GM23338 (cell line): Measurements from ENCODE around the gene IMPG1. TPM values are rescaled to one million over a fixed set of nuclear protein-coding genes. Genes with fewer than 3 reads are reported as not detected.

ENCODE experiments used
- ATAC-seq: fragments of 200-7000 bp; cut with Tn5 transposase; 3 replicates; pipeline ENCODE4 v1.9.1; 2020
- DNase-seq: peaks from one replicate; pipeline ENCODE4 v3.0.0-alpha.2; 2015; ENCODE audit warnings: low spot score
- H2AFZ ChIP-seq: fragments of 200-600 bp; sonication (generic); 2 replicates; pipeline ENCODE4 v1.8.0; 2016; ENCODE audit warnings: antibody characterized with exemption, mild to moderate bottlenecking, moderate library complexity
- H3F3A ChIP-seq: fragments of 200-600 bp; sonication (generic); replicated peaks from 2 replicates; pipeline ENCODE4 v1.8.0; 2017; ENCODE audit warnings: antibody characterized with exemption, mixed run types, low read depth
- H3K27ac ChIP-seq: fragments of 200-600 bp; sonication (generic); 2 replicates; pipeline ENCODE4 v1.6.1; 2016; ENCODE audit warnings: low read depth
- H3K27me3 ChIP-seq: fragments of 200-600 bp; sonication (generic); 2 replicates; pipeline ENCODE4 v1.8.0; 2016; ENCODE audit warnings: mild to moderate bottlenecking, mixed run types, moderate library complexity; ENCODE audit not compliant: insufficient read depth
- H3K36me3 ChIP-seq: fragments of 200-600 bp; sonication (generic); 2 replicates; pipeline ENCODE4 v1.8.0; 2016; ENCODE audit warnings: mild to moderate bottlenecking; ENCODE audit not compliant: insufficient read depth
- H3K4me1 ChIP-seq: fragments of 200-600 bp; sonication (generic); 2 replicates; pipeline ENCODE4 v1.8.0; 2016; ENCODE audit warnings: mild to moderate bottlenecking, moderate library complexity; ENCODE audit not compliant: insufficient read depth
- H3K4me2 ChIP-seq: fragments of 200-600 bp; sonication (generic); 2 replicates; pipeline ENCODE4 v1.7.1; 2017; ENCODE audit warnings: mixed run types
- H3K4me3 ChIP-seq: fragments of 200-600 bp; sonication (generic); 2 replicates; pipeline ENCODE4 v1.6.1; 2016; ENCODE audit warnings: mixed run types
- H3K79me2 ChIP-seq: fragments of 200-600 bp; sonication (generic); replicated peaks from 2 replicates; pipeline ENCODE4 v1.8.0; 2017; ENCODE audit warnings: mild to moderate bottlenecking; ENCODE audit not compliant: insufficient read depth
- H3K9me2 ChIP-seq: fragments of 200-600 bp; sonication (generic); 2 replicates; pipeline ENCODE4 v1.8.0; 2017; ENCODE audit not compliant: insufficient read depth
- H4K20me1 ChIP-seq: fragments of 200-600 bp; sonication (generic); replicated peaks from 2 replicates; pipeline ENCODE4 v1.8.0; 2017; ENCODE audit warnings: mild to moderate bottlenecking; ENCODE audit not compliant: insufficient read depth
- H3K27ac Mint-ChIP-seq: 2 replicates; pipeline ENCODE4 v1.8.0; 2020; ENCODE audit warnings: inconsistent platforms, mild to moderate bottlenecking, moderate library complexity, mixed read lengths
- H3K27me3 Mint-ChIP-seq: 3 replicates; pipeline ENCODE4 v1.8.0; 2022; ENCODE audit warnings: low read depth, mild to moderate bottlenecking, moderate library complexity, mixed read lengths, inconsistent platforms; ENCODE audit not compliant: insufficient read depth, poor library complexity
- H3K36me3 Mint-ChIP-seq: 3 replicates; pipeline ENCODE4 v1.8.0; 2021; ENCODE audit warnings: low read depth, mild to moderate bottlenecking, inconsistent platforms, moderate library complexity, mixed read lengths
- H3K4me1 Mint-ChIP-seq: 3 replicates; pipeline ENCODE4 v1.8.0; 2020; ENCODE audit warnings: mild to moderate bottlenecking, inconsistent platforms, mixed read lengths
- H3K4me3 Mint-ChIP-seq: 3 replicates; pipeline ENCODE4 v1.8.0; 2021; ENCODE audit warnings: moderate library complexity, mild to moderate bottlenecking, inconsistent platforms, mixed read lengths
- H3K9me3 Mint-ChIP-seq: 3 replicates; pipeline ENCODE4 v1.8.0; 2020; ENCODE audit warnings: moderate library complexity, mild to moderate bottlenecking, inconsistent platforms, mixed read lengths
- CREB1 ChIP-seq: fragments of 250-450 bp; sonication (Bioruptor Pico); IDR thresholded peaks from 2 replicates; pipeline ENCODE4 v1.5.0; 2020; ENCODE audit warnings: low read depth, mild to moderate bottlenecking, moderate library complexity
- EZH2 ChIP-seq: fragments of 200-600 bp; sonication (generic); IDR thresholded peaks from one replicate; pipeline ENCODE4 v1.8.0; 2017; ENCODE audit warnings: antibody characterized with exemption, mild to moderate bottlenecking, low read depth; ENCODE audit not compliant: unreplicated experiment
- NANOG ChIP-seq: IDR thresholded peaks from 2 replicates; pipeline ENCODE4 v1.6.1; 2016; ENCODE audit warnings: antibody characterized with exemption, borderline replicate concordance
- polyA plus RNA-seq: library from polyadenylated mRNA; unstranded; fragments of >200 nt; fragmentation: Nextera tagmentation; extraction: Ambion mirVana; gene quantifications from 2 replicates; pipeline ENCODE4 v1.2.1, GENCODE V29; 2016
- total RNA-seq: library from RNA; depleted of rRNA; stranded (reverse); fragments of >200 nt; shearing (Covaris generic); gene quantifications from 2 replicates; pipeline ENCODE4 v1.2.3, GENCODE V29; 2014
- TF ChIP-seq, protein P1 (sequence below): fragments of 250-450 bp; sonication (Bioruptor Pico); IDR thresholded peaks from 2 replicates; pipeline ENCODE4 v1.5.0; 2020; ENCODE audit warnings: mild to moderate bottlenecking, moderate library complexity
- TF ChIP-seq, protein P2 (sequence below), 2 experiments: fragments of 200-600 bp in 1 of 2; sonication (generic) in 1 of 2; conservative IDR thresholded peaks; 2 replicates each; pipeline versions ENCODE4 v1.5.1 to v1.6.1; 2016 to 2017; ENCODE audit warnings: antibody characterized with exemption in 2 of 2, low read depth in 2 of 2, mild to moderate bottlenecking in 2 of 2, moderate library complexity in 1 of 2

IMPG1 gene
- total and polyA plus RNA-seq, 2 experiments from 2014 or later = not detected

DNA sequence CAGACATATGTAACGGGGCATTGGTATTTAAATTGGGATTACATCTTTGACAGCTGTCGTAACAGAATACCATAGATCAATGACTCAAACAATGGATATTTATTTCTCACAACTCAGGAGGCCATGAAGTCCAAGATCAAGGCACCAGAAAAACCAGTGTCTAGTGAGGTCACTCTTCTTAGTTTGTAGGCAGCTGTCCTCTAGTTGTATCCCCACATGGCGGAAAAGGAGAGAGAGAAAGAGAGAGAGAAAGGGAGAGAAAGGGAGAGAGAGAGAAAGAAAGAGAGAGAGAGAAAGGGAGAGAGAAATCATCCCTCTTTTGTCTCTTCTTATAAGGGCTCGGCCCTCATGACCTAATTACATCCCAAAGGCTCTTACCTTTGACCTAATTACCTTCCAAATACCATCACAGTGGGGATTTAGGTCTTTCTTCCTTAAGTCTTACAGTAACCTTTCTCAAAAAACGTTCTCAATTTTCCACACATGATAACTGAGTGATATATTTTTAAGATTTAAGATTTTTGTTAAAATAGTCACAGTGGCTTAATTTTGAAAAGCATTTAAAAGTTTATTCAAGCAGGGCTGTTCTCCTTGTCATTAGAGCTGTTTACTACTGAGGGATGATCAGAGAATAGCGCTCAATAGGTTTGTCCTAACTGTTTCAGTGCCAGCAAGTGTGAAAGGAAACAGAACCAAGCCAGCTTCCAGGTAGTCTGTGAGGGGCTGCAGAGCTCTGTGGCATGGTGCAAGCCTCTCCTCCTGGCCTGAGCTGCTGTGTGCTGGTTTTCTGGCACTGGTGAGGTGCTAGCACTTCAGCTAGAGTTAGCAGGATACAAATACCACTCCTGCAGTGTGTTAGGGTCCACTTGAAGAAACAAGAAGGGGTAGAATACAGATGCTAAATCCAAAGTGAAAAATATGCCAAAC, 79.0 kb downstream of the IMPG1 start:
- Mint-ChIP-seq H3K27ac (peak overlapping the region; percentile 27; the same call in 1 of the 2 replicates), H3K4me1 (peaks cover 39% of the 10 kb centered on the region), H3K9me3 (no peaks in the 10 kb centered on the region; the same call in 2 of the 3 replicates), H3K27me3 (peaks cover 5% of the 10 kb centered on the region), H3K36me3 (no peaks in the 10 kb centered on the region; the same call in 2 of the 3 replicates), H3K4me3 (peak overlapping the region; percentile 53)
- no peak overlapping the region for H2AFZ ChIP-seq
- no peaks in the 10 kb centered on the region for H3K9me2 ChIP-seq
- peak overlapping the region; percentile 52 for H3K4me2 ChIP-seq
- no peaks in the 10 kb centered on the region for H3F3A ChIP-seq
- H3K79me2 ChIP-seq = no peaks in the 10 kb centered on the region
- H3K27ac ChIP-seq = 0 out of 2 replicates have a peak overlapping the region, but pooled peaks have one; percentile 2
- H3K4me3 ChIP-seq = peak overlapping the region; percentile 8
- TF ChIP-seq EZH2 (no peak), NANOG (0 out of 2 replicates have a peak, but pooled peaks have one; percentile 13), CREB1 (CRISPR knock-in tag) (no peak)
- TF ChIP-seq, protein P1, sequence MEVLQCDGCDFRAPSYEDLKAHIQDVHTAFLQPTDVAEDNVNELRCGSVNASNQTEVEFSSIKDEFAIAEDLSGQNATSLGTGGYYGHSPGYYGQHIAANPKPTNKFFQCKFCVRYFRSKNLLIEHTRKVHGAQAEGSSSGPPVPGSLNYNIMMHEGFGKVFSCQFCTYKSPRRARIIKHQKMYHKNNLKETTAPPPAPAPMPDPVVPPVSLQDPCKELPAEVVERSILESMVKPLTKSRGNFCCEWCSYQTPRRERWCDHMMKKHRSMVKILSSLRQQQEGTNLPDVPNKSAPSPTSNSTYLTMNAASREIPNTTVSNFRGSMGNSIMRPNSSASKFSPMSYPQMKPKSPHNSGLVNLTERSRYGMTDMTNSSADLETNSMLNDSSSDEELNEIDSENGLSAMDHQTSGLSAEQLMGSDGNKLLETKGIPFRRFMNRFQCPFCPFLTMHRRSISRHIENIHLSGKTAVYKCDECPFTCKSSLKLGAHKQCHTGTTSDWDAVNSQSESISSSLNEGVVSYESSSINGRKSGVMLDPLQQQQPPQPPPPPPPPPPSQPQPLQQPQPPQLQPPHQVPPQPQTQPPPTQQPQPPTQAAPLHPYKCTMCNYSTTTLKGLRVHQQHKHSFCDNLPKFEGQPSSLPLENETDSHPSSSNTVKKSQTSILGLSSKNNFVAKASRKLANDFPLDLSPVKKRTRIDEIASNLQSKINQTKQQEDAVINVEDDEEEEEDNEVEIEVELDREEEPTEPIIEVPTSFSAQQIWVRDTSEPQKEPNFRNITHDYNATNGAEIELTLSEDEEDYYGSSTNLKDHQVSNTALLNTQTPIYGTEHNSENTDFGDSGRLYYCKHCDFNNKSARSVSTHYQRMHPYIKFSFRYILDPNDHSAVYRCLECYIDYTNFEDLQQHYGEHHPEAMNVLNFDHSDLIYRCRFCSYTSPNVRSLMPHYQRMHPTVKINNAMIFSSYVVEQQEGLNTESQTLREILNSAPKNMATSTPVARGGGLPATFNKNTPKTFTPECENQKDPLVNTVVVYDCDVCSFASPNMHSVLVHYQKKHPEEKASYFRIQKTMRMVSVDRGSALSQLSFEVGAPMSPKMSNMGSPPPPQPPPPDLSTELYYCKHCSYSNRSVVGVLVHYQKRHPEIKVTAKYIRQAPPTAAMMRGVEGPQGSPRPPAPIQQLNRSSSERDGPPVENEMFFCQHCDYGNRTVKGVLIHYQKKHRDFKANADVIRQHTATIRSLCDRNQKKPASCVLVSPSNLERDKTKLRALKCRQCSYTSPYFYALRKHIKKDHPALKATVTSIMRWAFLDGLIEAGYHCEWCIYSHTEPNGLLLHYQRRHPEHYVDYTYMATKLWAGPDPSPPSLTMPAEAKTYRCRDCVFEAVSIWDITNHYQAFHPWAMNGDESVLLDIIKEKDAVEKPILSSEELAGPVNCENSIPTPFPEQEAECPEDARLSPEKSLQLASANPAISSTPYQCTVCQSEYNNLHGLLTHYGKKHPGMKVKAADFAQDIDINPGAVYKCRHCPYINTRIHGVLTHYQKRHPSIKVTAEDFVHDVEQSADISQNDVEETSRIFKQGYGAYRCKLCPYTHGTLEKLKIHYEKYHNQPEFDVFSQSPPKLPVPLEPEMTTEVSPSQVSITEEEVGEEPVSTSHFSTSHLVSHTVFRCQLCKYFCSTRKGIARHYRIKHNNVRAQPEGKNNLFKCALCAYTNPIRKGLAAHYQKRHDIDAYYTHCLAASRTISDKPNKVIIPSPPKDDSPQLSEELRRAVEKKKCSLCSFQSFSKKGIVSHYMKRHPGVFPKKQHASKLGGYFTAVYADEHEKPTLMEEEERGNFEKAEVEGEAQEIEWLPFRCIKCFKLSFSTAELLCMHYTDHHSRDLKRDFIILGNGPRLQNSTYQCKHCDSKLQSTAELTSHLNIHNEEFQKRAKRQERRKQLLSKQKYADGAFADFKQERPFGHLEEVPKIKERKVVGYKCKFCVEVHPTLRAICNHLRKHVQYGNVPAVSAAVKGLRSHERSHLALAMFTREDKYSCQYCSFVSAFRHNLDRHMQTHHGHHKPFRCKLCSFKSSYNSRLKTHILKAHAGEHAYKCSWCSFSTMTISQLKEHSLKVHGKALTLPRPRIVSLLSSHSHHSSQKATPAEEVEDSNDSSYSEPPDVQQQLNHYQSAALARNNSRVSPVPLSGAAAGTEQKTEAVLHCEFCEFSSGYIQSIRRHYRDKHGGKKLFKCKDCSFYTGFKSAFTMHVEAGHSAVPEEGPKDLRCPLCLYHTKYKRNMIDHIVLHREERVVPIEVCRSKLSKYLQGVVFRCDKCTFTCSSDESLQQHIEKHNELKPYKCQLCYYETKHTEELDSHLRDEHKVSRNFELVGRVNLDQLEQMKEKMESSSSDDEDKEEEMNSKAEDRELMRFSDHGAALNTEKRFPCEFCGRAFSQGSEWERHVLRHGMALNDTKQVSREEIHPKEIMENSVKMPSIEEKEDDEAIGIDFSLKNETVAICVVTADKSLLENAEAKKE (CRISPR knock-in tag) = no peak
- TF ChIP-seq, protein P2, sequence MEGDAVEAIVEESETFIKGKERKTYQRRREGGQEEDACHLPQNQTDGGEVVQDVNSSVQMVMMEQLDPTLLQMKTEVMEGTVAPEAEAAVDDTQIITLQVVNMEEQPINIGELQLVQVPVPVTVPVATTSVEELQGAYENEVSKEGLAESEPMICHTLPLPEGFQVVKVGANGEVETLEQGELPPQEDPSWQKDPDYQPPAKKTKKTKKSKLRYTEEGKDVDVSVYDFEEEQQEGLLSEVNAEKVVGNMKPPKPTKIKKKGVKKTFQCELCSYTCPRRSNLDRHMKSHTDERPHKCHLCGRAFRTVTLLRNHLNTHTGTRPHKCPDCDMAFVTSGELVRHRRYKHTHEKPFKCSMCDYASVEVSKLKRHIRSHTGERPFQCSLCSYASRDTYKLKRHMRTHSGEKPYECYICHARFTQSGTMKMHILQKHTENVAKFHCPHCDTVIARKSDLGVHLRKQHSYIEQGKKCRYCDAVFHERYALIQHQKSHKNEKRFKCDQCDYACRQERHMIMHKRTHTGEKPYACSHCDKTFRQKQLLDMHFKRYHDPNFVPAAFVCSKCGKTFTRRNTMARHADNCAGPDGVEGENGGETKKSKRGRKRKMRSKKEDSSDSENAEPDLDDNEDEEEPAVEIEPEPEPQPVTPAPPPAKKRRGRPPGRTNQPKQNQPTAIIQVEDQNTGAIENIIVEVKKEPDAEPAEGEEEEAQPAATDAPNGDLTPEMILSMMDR (conservative IDR thresholded peaks at IDR 0.05; ENCODE audit: low read depth in 2 of 2) = no peak
- peaks cover 14% of the 10 kb centered on the region; the same call in 1 of the 2 replicates for H3K27me3 ChIP-seq
- no peaks in the 10 kb centered on the region for H4K20me1 ChIP-seq
- ATAC-seq (peak; percentile 96), DNase-seq (peak; percentile 71)
- H3K4me1 ChIP-seq = peaks cover 20% of the 10 kb centered on the region
- H3K36me3 ChIP-seq = no peaks in the 10 kb centered on the region
